Panc1 (cell line): ENCODE measurements around the gene ENKD1. TPM values are rescaled to one million over a fixed set of nuclear protein-coding genes. Genes with fewer than 3 reads are reported as not detected.

ENCODE experiments used
- ATAC-seq: fragments of 200-7000 bp; cut with Tn5 transposase; 2 replicates; pipeline ENCODE4 v1.9.1; 2020; ENCODE audit warnings: mild to moderate bottlenecking, moderate library complexity
- BruUV-seq: library from RNA; stranded (reverse); fragments of 400-500 nt; replicated peaks from 2 replicates; lab custom pipeline; 2021; lab: Mats Ljungman, UMichigan
- CTCF ChIA-PET: fragments of 300-600 bp; sonication (Branson Sonifier 250); formaldehyde crosslinking; loops from one replicate; lab custom pipeline; 2022; ENCODE audit warnings: antibody characterized with exemption; lab: Charles Lee
- POLR2A ChIA-PET: fragments of 300-600 bp; sonication (Branson Sonifier 250); formaldehyde crosslinking; loops from one replicate; lab custom pipeline; 2022; ENCODE audit warnings: antibody characterized with exemption; lab: Charles Lee
- DNase-seq: peaks from one replicate; pipeline ENCODE4 v3.0.0-alpha.2; 2010; ENCODE audit warnings: low read depth, low spot score
- H3K27ac ChIP-seq: 2 replicates; pipeline ENCODE4 v1.5.1; 2011; ENCODE audit warnings: mild to moderate bottlenecking, low read length, inconsistent platforms
- H3K27me3 ChIP-seq: fragments of 200-500 bp; sonication (Bioruptor generic); 2 replicates; pipeline ENCODE4 v1.6.0; 2014; ENCODE audit warnings: low read length, inconsistent platforms; ENCODE audit not compliant: control insufficient read depth, insufficient read depth
- H3K36me3 ChIP-seq: fragments of 200-500 bp; sonication (Bioruptor generic); 2 replicates; pipeline ENCODE4 v1.5.1; 2014; ENCODE audit warnings: inconsistent platforms, mild to moderate bottlenecking, low read length, moderate library complexity; ENCODE audit not compliant: control insufficient read depth, insufficient read depth
- H3K4me1 ChIP-seq: 2 replicates; pipeline ENCODE4 v1.5.1; 2011; ENCODE audit warnings: inconsistent platforms, mild to moderate bottlenecking, low read length, moderate library complexity; ENCODE audit not compliant: control insufficient read depth, insufficient read depth
- H3K4me3 ChIP-seq, 2 experiments: 2 replicates each; pipeline ENCODE4 v1.5.1; 2011 to 2012; ENCODE audit warnings: low read depth in 2 of 2, low read length in 2 of 2, mild to moderate bottlenecking in 2 of 2, inconsistent platforms in 1 of 2, moderate library complexity in 1 of 2
- H3K9me3 ChIP-seq: fragments of 200-500 bp; sonication (Bioruptor generic); 2 replicates; pipeline ENCODE4 v1.5.1; 2014; ENCODE audit warnings: low read depth, mild to moderate bottlenecking, inconsistent platforms, low read length, moderate library complexity; ENCODE audit not compliant: control insufficient read depth, insufficient read depth
- POLR2AphosphoS5 ChIP-seq: IDR thresholded peaks from 2 replicates; pipeline ENCODE4 v1.6.1; 2012; ENCODE audit warnings: mild to moderate bottlenecking, low read depth, low read length, moderate library complexity
- SIN3A ChIP-seq: IDR thresholded peaks from 2 replicates; pipeline ENCODE4 v1.6.1; 2012; ENCODE audit warnings: low read depth, mild to moderate bottlenecking, low read length, moderate library complexity, borderline replicate concordance; ENCODE audit not compliant: insufficient read depth
- TCF7L2 ChIP-seq: IDR thresholded peaks from 2 replicates; pipeline ENCODE4 v1.6.1; 2011; ENCODE audit warnings: mild to moderate bottlenecking, low read depth, low read length, inconsistent platforms
- in situ Hi-C: cut with HindIII; loops from 2 replicates; pipeline ENCODE4 v1.10.0; 2016; ENCODE audit warnings: low sequenced_read_pairs, low pct_unique_long_range_greater_than_20kb
- intact Hi-C: fragments of 100-400 bp; cut with micrococcal nuclease; formaldehyde crosslinking; loops from one replicate; pipeline ENCODE4 v1.10.0; 2022; ENCODE audit not compliant: unreplicated experiment
- total RNA-seq: library from RNA; stranded (reverse); gene quantifications from one replicate; pipeline ENCODE4 v1.2.1, GENCODE V29; 2021; ENCODE audit not compliant: unreplicated experiment
- TF ChIP-seq, protein P1 (sequence below), 2 experiments: IDR thresholded peaks; 2 replicates each; pipeline ENCODE4 v1.6.1; 2011 to 2012; ENCODE audit warnings: low read depth in 2 of 2, control low read depth in 1 of 2, low read length in 1 of 2, mild to moderate bottlenecking in 1 of 2, moderate library complexity in 1 of 2; ENCODE audit not compliant: insufficient read depth in 1 of 2
- TF ChIP-seq, protein P2 (sequence below): fragments of 450-650 bp; IDR thresholded peaks from 2 replicates; pipeline ENCODE4 v1.5.1; 2017; ENCODE audit warnings: mild to moderate bottlenecking

Gene ENKD1
- total RNA-seq, 1 experiment from 2014 or later = 14.6 TPM

DNA sequence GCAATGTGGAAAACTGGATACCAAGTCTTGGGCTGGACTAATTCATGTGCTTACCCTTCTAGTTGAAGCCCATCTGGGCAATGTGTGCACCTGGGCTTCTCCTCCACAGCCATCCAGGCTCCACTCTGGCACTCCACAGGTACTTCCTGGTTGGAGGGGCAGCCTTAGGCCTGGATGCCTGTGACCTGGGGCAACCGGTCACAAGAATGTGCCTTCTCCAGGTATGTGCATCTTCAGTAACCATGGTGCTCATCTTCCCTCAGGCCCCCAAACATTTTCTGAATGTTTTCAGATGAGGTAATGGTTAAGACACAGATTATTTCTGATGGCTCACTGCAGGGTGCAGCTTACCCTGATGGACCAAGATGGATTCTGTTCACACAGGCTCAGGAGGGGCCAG, 11.2 kb upstream of the ENKD1 start:
- BruUV-seq = no TSS peak
- TF ChIP-seq POLR2AphosphoS5 (no peak), TCF7L2 (no peak), SIN3A (no peak)
- TF ChIP-seq, protein P1, sequence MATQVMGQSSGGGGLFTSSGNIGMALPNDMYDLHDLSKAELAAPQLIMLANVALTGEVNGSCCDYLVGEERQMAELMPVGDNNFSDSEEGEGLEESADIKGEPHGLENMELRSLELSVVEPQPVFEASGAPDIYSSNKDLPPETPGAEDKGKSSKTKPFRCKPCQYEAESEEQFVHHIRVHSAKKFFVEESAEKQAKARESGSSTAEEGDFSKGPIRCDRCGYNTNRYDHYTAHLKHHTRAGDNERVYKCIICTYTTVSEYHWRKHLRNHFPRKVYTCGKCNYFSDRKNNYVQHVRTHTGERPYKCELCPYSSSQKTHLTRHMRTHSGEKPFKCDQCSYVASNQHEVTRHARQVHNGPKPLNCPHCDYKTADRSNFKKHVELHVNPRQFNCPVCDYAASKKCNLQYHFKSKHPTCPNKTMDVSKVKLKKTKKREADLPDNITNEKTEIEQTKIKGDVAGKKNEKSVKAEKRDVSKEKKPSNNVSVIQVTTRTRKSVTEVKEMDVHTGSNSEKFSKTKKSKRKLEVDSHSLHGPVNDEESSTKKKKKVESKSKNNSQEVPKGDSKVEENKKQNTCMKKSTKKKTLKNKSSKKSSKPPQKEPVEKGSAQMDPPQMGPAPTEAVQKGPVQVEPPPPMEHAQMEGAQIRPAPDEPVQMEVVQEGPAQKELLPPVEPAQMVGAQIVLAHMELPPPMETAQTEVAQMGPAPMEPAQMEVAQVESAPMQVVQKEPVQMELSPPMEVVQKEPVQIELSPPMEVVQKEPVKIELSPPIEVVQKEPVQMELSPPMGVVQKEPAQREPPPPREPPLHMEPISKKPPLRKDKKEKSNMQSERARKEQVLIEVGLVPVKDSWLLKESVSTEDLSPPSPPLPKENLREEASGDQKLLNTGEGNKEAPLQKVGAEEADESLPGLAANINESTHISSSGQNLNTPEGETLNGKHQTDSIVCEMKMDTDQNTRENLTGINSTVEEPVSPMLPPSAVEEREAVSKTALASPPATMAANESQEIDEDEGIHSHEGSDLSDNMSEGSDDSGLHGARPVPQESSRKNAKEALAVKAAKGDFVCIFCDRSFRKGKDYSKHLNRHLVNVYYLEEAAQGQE (IDR thresholded peaks at IDR 0.05; ENCODE audit: insufficient read depth in 1 of 2, low read depth in 2 of 2, low read length in 1 of 2) = no peak
- TF ChIP-seq, protein P2, sequence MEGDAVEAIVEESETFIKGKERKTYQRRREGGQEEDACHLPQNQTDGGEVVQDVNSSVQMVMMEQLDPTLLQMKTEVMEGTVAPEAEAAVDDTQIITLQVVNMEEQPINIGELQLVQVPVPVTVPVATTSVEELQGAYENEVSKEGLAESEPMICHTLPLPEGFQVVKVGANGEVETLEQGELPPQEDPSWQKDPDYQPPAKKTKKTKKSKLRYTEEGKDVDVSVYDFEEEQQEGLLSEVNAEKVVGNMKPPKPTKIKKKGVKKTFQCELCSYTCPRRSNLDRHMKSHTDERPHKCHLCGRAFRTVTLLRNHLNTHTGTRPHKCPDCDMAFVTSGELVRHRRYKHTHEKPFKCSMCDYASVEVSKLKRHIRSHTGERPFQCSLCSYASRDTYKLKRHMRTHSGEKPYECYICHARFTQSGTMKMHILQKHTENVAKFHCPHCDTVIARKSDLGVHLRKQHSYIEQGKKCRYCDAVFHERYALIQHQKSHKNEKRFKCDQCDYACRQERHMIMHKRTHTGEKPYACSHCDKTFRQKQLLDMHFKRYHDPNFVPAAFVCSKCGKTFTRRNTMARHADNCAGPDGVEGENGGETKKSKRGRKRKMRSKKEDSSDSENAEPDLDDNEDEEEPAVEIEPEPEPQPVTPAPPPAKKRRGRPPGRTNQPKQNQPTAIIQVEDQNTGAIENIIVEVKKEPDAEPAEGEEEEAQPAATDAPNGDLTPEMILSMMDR = no peak
- CTCF ChIA-PET = no interaction called here
- no peak for ATAC-seq
- no peak overlapping the region for H3K4me3 ChIP-seq
- no peaks in the 10 kb centered on the region for H3K4me1 ChIP-seq
- H3K27ac ChIP-seq = no peak overlapping the region
- in situ Hi-C loops (no loop called here), intact Hi-C loops (loop anchor here (10.0 kb wide), 1 partner anchor 127 kb away; the partner anchor contains the start of genes RANBP10 and TSNAXIP1)
- no peaks in the 10 kb centered on the region for H3K27me3 ChIP-seq
- no peaks in the 10 kb centered on the region; the same call in 1 of the 2 replicates for H3K36me3 ChIP-seq
- no peaks in the 10 kb centered on the region for H3K9me3 ChIP-seq
- POLR2A ChIA-PET = no interaction called here
- no peak for DNase-seq

DNA sequence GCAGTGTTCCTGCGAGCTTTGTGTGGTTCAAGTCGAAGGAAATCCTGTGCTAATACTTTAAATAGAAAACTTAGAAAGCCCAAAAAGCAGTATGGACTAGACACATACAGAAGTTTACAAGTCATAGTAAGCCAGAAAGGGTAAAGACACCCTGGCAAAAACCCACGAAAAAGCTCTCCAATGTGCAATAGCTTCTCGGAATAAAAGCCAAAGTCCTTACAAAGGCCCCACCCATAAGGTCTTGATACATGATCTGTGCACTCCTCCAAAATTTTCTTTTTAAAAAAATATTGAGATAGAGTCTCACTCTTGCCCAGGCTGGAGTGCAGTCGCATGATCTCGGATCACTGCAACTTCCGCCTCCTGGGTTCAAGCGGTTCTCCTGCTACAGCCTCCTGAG, 10.4 kb upstream of the ENKD1 start:
- Histone ChIP-seq H3K4me1 (no peaks in the 10 kb centered on the region), H3K36me3 (no peaks in the 10 kb centered on the region; the same call in 1 of the 2 replicates), H3K4me3 (no peak overlapping the region), H3K9me3 (no peaks in the 10 kb centered on the region), H3K27ac (no peak overlapping the region), H3K27me3 (no peaks in the 10 kb centered on the region)
- DNase-seq (no peak), ATAC-seq (no peak)
- ChIA-PET CTCF (interaction anchor here (0.6 kb wide), 1 partner anchor 11 kb away, joined by 3 read pairs; no protein-coding TSS in a partner anchor), POLR2A (no interaction called here)
- TF ChIP-seq SIN3A = no peak
- TF ChIP-seq, protein P2 = no peak
- TF ChIP-seq, protein P1 (IDR thresholded peaks at IDR 0.05; ENCODE audit: insufficient read depth in 1 of 2, low read depth in 2 of 2, low read length in 1 of 2) = no peak
- no peak for TF ChIP-seq POLR2AphosphoS5
- TF ChIP-seq TCF7L2 = no peak
- intact Hi-C loops (loop anchor here (10.0 kb wide), 1 partner anchor 128 kb away; the partner anchor contains the start of genes RANBP10 and TSNAXIP1), in situ Hi-C loops (no loop called here)
- BruUV-seq = no TSS peak
